ENCODE measurements around the gene C1orf35.

DNA sequence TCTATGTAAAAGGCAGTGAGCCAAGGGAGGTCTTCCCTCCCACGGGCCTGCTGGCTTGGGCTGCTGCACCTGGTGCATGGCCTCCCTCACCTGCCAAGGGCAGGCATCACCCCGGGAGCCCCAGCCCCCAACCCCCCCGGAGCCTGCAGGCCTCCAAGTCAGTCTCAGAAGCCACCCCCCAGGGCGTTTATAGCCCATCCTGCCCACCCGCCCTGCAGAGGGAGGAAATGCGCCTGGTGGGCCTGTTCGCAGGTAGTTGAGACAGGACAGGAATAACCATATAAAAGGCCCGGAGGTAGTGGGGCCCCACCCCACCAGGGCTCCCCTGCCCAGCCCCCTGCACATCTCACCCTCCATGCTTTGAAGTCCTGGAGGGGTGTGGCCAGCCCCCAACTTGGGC lies 38.8 kb downstream of the C1orf35 start:
- no peak for TF ChIP-seq ZFP30 (CRISPR knock-in tag; IDR thresholded peaks at IDR 0.05)
- TF ChIP-seq RARB (CRISPR knock-in tag; IDR thresholded peaks at IDR 0.05), result no peak
